ENCODE results near the gene FNDC10. TPM values are rescaled to one million over a fixed set of nuclear protein-coding genes. Genes with fewer than 3 reads are reported as not detected.

The FNDC10 gene
- total RNA-seq, 1 experiment from 2014 or later: 15.6 TPM

GRCh38 chr1:1623631-1624442, 23.9 kb upstream of the FNDC10 start:
- no peak for TF ChIP-seq CTCF (IDR thresholded peaks at IDR 0.05; ENCODE audit: insufficient read depth in 1 of 2, low read depth in 1 of 2, low read length in 1 of 2, severe bottlenecking in 1 of 2, unreplicated experiment in 1 of 2)
- no peak overlapping the region for H3K4me3 Mint-ChIP-seq (ENCODE audit: unreplicated experiment)
- H3K4me1 Mint-ChIP-seq (ENCODE audit: low read depth, unreplicated experiment): no peaks in the 10 kb centered on the region
- no peaks in the 10 kb centered on the region for H3K27me3 ChIP-seq (replicated peaks; ENCODE audit: control insufficient read depth, insufficient read depth, low read length)
- no peaks in the 10 kb centered on the region for H3K36me3 ChIP-seq (ENCODE audit: control insufficient read depth, insufficient read depth, low read length)
- H3K4me3 ChIP-seq (ENCODE audit: low read depth, low read length): no peak overlapping the region
- no peaks in the 10 kb centered on the region for H3K9me3 ChIP-seq
- H3K27ac Mint-ChIP-seq (ENCODE audit: unreplicated experiment): no peak overlapping the region
- no peaks in the 10 kb centered on the region for H3K27me3 Mint-ChIP-seq (ENCODE audit: insufficient read depth, unreplicated experiment)
- no peaks in the 10 kb centered on the region for H3K4me1 ChIP-seq
- intact Hi-C loops (cut with micrococcal nuclease; ENCODE audit: unreplicated experiment): no loop called here
- ChIA-PET CTCF (no interaction called here), POLR2A (no interaction called here)
- no TSS peak for BruUV-seq (replicated peaks)
- peaks cover 10% of the 10 kb centered on the region for H3K36me3 Mint-ChIP-seq (ENCODE audit: insufficient read depth, unreplicated experiment)
- H3K9me3 Mint-ChIP-seq (ENCODE audit: unreplicated experiment): no peaks in the 10 kb centered on the region
- no peak for DNase-seq

- POLR2A ChIA-PET: no interaction called here
- intact Hi-C loops (cut with micrococcal nuclease; ENCODE audit: unreplicated experiment): no loop called here
Observed at GRCh38 chr1:1623181-1623630, 23.3 kb upstream of the FNDC10 start.

GRCh38 chr1:1622788-1623094, 22.8 kb upstream of the FNDC10 start:
- H3K4me1 Mint-ChIP-seq (ENCODE audit: low read depth, unreplicated experiment): no peaks in the 10 kb centered on the region
- no peaks in the 10 kb centered on the region for H3K27me3 Mint-ChIP-seq (ENCODE audit: insufficient read depth, unreplicated experiment)
- Histone ChIP-seq H3K27me3 (replicated peaks; ENCODE audit: control insufficient read depth, insufficient read depth, low read length) (no peaks in the 10 kb centered on the region), H3K36me3 (ENCODE audit: control insufficient read depth, insufficient read depth, low read length) (no peaks in the 10 kb centered on the region), H3K9me3 (no peaks in the 10 kb centered on the region), H3K4me1 (no peaks in the 10 kb centered on the region), H3K4me3 (ENCODE audit: low read depth, low read length) (no peak overlapping the region)
- DNase-seq: no peak
- CTCF ChIA-PET: no interaction called here
- intact Hi-C loops (cut with micrococcal nuclease; ENCODE audit: unreplicated experiment): no loop called here
- H3K27ac Mint-ChIP-seq (ENCODE audit: unreplicated experiment): no peak overlapping the region
- POLR2A ChIA-PET: no interaction called here
- H3K36me3 Mint-ChIP-seq (ENCODE audit: insufficient read depth, unreplicated experiment): peaks cover 13% of the 10 kb centered on the region
- H3K9me3 Mint-ChIP-seq (ENCODE audit: unreplicated experiment): no peaks in the 10 kb centered on the region
- BruUV-seq (replicated peaks): no TSS peak
- TF ChIP-seq CTCF (IDR thresholded peaks at IDR 0.05; ENCODE audit: insufficient read depth in 1 of 2, low read depth in 1 of 2, low read length in 1 of 2, severe bottlenecking in 1 of 2, unreplicated experiment in 1 of 2): no peak
- H3K4me3 Mint-ChIP-seq (ENCODE audit: unreplicated experiment): no peak overlapping the region

More at GRCh38 chr1:1623181-1623630, 23.3 kb upstream of the FNDC10 start:
- no peaks in the 10 kb centered on the region for H3K36me3 ChIP-seq (ENCODE audit: control insufficient read depth, insufficient read depth, low read length)
- Mint-ChIP-seq H3K27ac (ENCODE audit: unreplicated experiment) (no peak overlapping the region), H3K9me3 (ENCODE audit: unreplicated experiment) (no peaks in the 10 kb centered on the region), H3K4me3 (ENCODE audit: unreplicated experiment) (no peak overlapping the region), H3K36me3 (ENCODE audit: insufficient read depth, unreplicated experiment) (peaks cover 13% of the 10 kb centered on the region), H3K4me1 (ENCODE audit: low read depth, unreplicated experiment) (no peaks in the 10 kb centered on the region), H3K27me3 (ENCODE audit: insufficient read depth, unreplicated experiment) (no peaks in the 10 kb centered on the region)
- no peaks in the 10 kb centered on the region for H3K9me3 ChIP-seq
- no peaks in the 10 kb centered on the region for H3K27me3 ChIP-seq (replicated peaks; ENCODE audit: control insufficient read depth, insufficient read depth, low read length)
- H3K4me1 ChIP-seq: no peaks in the 10 kb centered on the region
- CTCF ChIA-PET: no interaction called here
- no peak overlapping the region for H3K4me3 ChIP-seq (ENCODE audit: low read depth, low read length)
- BruUV-seq (replicated peaks): no TSS peak
- no peak for TF ChIP-seq CTCF (IDR thresholded peaks at IDR 0.05; ENCODE audit: insufficient read depth in 1 of 2, low read depth in 1 of 2, low read length in 1 of 2, severe bottlenecking in 1 of 2, unreplicated experiment in 1 of 2)
- no peak for DNase-seq

All from Caco-2 (cell line).